ENCODE results near the gene ZNF608.

The ZNF608 gene

GRCh38 chr5:124707520-124707919 lies 38.9 kb downstream of the ZNF608 start:
- Mint-ChIP-seq H3K4me3 (no peak overlapping the region), H3K36me3 (ENCODE audit: insufficient read depth) (peaks cover 3% of the 10 kb centered on the region), H3K4me1 (ENCODE audit: low read depth in 2 of 2) (no peaks in the 10 kb centered on the region), H3K27me3 (no peaks in the 10 kb centered on the region), H3K9me3 (no peaks in the 10 kb centered on the region), H3K27ac (no peak overlapping the region)
- ATAC-seq (replicated peaks) (no peak), DNase-seq (no peak)

GRCh38 chr5:124706729-124707361 lies 39.6 kb downstream of the ZNF608 start:
- H3K27me3 Mint-ChIP-seq: no peaks in the 10 kb centered on the region
- peaks cover 3% of the 10 kb centered on the region for H3K36me3 Mint-ChIP-seq (ENCODE audit: insufficient read depth)
- H3K27ac Mint-ChIP-seq: no peak overlapping the region
- H3K4me1 Mint-ChIP-seq (ENCODE audit: low read depth in 2 of 2): no peaks in the 10 kb centered on the region
- no peak overlapping the region for H3K4me3 Mint-ChIP-seq
- no peaks in the 10 kb centered on the region for H3K9me3 Mint-ChIP-seq
- DNase-seq (no peak), ATAC-seq (replicated peaks) (no peak)

GRCh38 chr5:124706051-124706450 lies 40.4 kb downstream of the ZNF608 start:
- Mint-ChIP-seq H3K9me3 (no peaks in the 10 kb centered on the region), H3K27me3 (no peaks in the 10 kb centered on the region), H3K4me1 (ENCODE audit: low read depth in 2 of 2) (no peaks in the 10 kb centered on the region), H3K27ac (no peak overlapping the region), H3K4me3 (no peak overlapping the region), H3K36me3 (ENCODE audit: insufficient read depth) (peaks cover 3% of the 10 kb centered on the region)
- DNase-seq: no peak
- no peak for ATAC-seq (replicated peaks)

- DNase-seq: no peak
- peak overlapping the region in 1 of 2 donors; percentile 0 for H3K4me3 Mint-ChIP-seq
- no peaks in the 10 kb centered on the region for H3K9me3 Mint-ChIP-seq
- no peaks in the 10 kb centered on the region for H3K27me3 Mint-ChIP-seq
- no peak overlapping the region for H3K27ac Mint-ChIP-seq
- ATAC-seq (replicated peaks): no peak
- peaks cover 3% of the 10 kb centered on the region for H3K36me3 Mint-ChIP-seq (ENCODE audit: insufficient read depth)
- no peaks in the 10 kb centered on the region for H3K4me1 Mint-ChIP-seq (ENCODE audit: low read depth in 2 of 2)
These were observed 40.9 kb downstream of the ZNF608 start for GRCh38 chr5:124705577-124705976.

- peaks cover 3% of the 10 kb centered on the region for H3K36me3 Mint-ChIP-seq (ENCODE audit: insufficient read depth)
- no peaks in the 10 kb centered on the region for H3K27me3 Mint-ChIP-seq
- no peaks in the 10 kb centered on the region for H3K4me1 Mint-ChIP-seq (ENCODE audit: low read depth in 2 of 2)
- H3K9me3 Mint-ChIP-seq: peaks cover 0 to 4% of the 10 kb centered on the region in 2 donors
- no peak for DNase-seq
- ATAC-seq (replicated peaks): peak; percentile 16
- H3K27ac Mint-ChIP-seq: no peak overlapping the region
- no peak overlapping the region for H3K4me3 Mint-ChIP-seq
These were observed 41.7 kb downstream of the ZNF608 start for GRCh38 chr5:124704594-124705284.

GRCh38 chr5:124703995-124704394 lies 42.4 kb downstream of the ZNF608 start:
- no peaks in the 10 kb centered on the region for H3K27me3 Mint-ChIP-seq
- ATAC-seq (replicated peaks) (no peak), DNase-seq (no peak)
- peaks cover 0 to 5% of the 10 kb centered on the region in 2 donors for H3K9me3 Mint-ChIP-seq
- no peak overlapping the region for H3K4me3 Mint-ChIP-seq
- H3K4me1 Mint-ChIP-seq (ENCODE audit: low read depth in 2 of 2): no peaks in the 10 kb centered on the region
- peaks cover 3% of the 10 kb centered on the region for H3K36me3 Mint-ChIP-seq (ENCODE audit: insufficient read depth)
- H3K27ac Mint-ChIP-seq: no peak overlapping the region

GRCh38 chr5:124702525-124702924 lies 43.9 kb downstream of the ZNF608 start:
- H3K4me3 Mint-ChIP-seq: no peak overlapping the region
- peaks cover 0 to 5% of the 10 kb centered on the region in 2 donors for H3K9me3 Mint-ChIP-seq
- H3K27ac Mint-ChIP-seq: no peak overlapping the region
- no peaks in the 10 kb centered on the region for H3K4me1 Mint-ChIP-seq (ENCODE audit: low read depth in 2 of 2)
- no peak for ATAC-seq (replicated peaks)
- peaks cover 3% of the 10 kb centered on the region for H3K36me3 Mint-ChIP-seq (ENCODE audit: insufficient read depth)
- no peaks in the 10 kb centered on the region for H3K27me3 Mint-ChIP-seq
- no peak for DNase-seq

GRCh38 chr5:124701873-124702425 lies 44.5 kb downstream of the ZNF608 start:
- no peak overlapping the region for H3K27ac Mint-ChIP-seq
- DNase-seq: no peak

GRCh38 chr5:124701016-124701415 lies 45.4 kb downstream of the ZNF608 start:
- DNase-seq: no peak

More at GRCh38 chr5:124701873-124702425, 44.5 kb downstream of the ZNF608 start:
- Mint-ChIP-seq H3K4me3 (no peak overlapping the region), H3K27me3 (no peaks in the 10 kb centered on the region), H3K4me1 (ENCODE audit: low read depth in 2 of 2) (no peaks in the 10 kb centered on the region), H3K36me3 (ENCODE audit: insufficient read depth) (peaks cover 3% of the 10 kb centered on the region), H3K9me3 (peaks cover 0 to 5% of the 10 kb centered on the region in 2 donors)
- no peak for ATAC-seq (replicated peaks)

GRCh38 chr5:124700333-124700732 lies 46.1 kb downstream of the ZNF608 start:
- Mint-ChIP-seq H3K27ac (no peak overlapping the region), H3K27me3 (no peaks in the 10 kb centered on the region), H3K9me3 (peaks cover 0 to 8% of the 10 kb centered on the region in 2 donors), H3K4me1 (ENCODE audit: low read depth in 2 of 2) (no peaks in the 10 kb centered on the region), H3K4me3 (no peak overlapping the region), H3K36me3 (ENCODE audit: insufficient read depth) (no peaks in the 10 kb centered on the region)
- ATAC-seq (replicated peaks) (no peak), DNase-seq (no peak)

More at GRCh38 chr5:124701016-124701415, 45.4 kb downstream of the ZNF608 start:
- Mint-ChIP-seq H3K4me3 (no peak overlapping the region), H3K27me3 (no peaks in the 10 kb centered on the region), H3K4me1 (ENCODE audit: low read depth in 2 of 2) (no peaks in the 10 kb centered on the region), H3K27ac (no peak overlapping the region), H3K36me3 (ENCODE audit: insufficient read depth) (no peaks in the 10 kb centered on the region), H3K9me3 (peaks cover 0 to 8% of the 10 kb centered on the region in 2 donors)
- no peak for ATAC-seq (replicated peaks)

GRCh38 chr5:124698770-124699169 lies 47.7 kb downstream of the ZNF608 start:
- ATAC-seq (replicated peaks): no peak
- no peak overlapping the region for H3K27ac Mint-ChIP-seq
- no peaks in the 10 kb centered on the region for H3K27me3 Mint-ChIP-seq
- DNase-seq: no peak
- no peaks in the 10 kb centered on the region for H3K36me3 Mint-ChIP-seq (ENCODE audit: insufficient read depth)
- H3K4me1 Mint-ChIP-seq (ENCODE audit: low read depth in 2 of 2): no peaks in the 10 kb centered on the region
- peaks cover 0 to 8% of the 10 kb centered on the region in 2 donors for H3K9me3 Mint-ChIP-seq
- H3K4me3 Mint-ChIP-seq: no peak overlapping the region

- Mint-ChIP-seq H3K27ac (no peak overlapping the region), H3K4me3 (no peak overlapping the region), H3K36me3 (ENCODE audit: insufficient read depth) (no peaks in the 10 kb centered on the region), H3K4me1 (ENCODE audit: low read depth in 2 of 2) (no peaks in the 10 kb centered on the region), H3K9me3 (peaks cover 0 to 10% of the 10 kb centered on the region in 2 donors), H3K27me3 (no peaks in the 10 kb centered on the region)
- ATAC-seq (replicated peaks) (no peak), DNase-seq (no peak)
These were observed 48.4 kb downstream of the ZNF608 start for GRCh38 chr5:124697933-124698591.

GRCh38 chr5:124697501-124697900 lies 48.9 kb downstream of the ZNF608 start:
- no peak for DNase-seq
- no peak for ATAC-seq (replicated peaks)

More at GRCh38 chr5:124697501-124697900, 48.9 kb downstream of the ZNF608 start:
- no peaks in the 10 kb centered on the region for H3K27me3 Mint-ChIP-seq
- no peak overlapping the region for H3K27ac Mint-ChIP-seq
- H3K9me3 Mint-ChIP-seq: peaks cover 0 to 10% of the 10 kb centered on the region in 2 donors
- H3K4me3 Mint-ChIP-seq: no peak overlapping the region
- no peaks in the 10 kb centered on the region for H3K36me3 Mint-ChIP-seq (ENCODE audit: insufficient read depth)
- H3K4me1 Mint-ChIP-seq (ENCODE audit: low read depth in 2 of 2): no peaks in the 10 kb centered on the region
